Measurements from ENCODE around the gene CLNK. TPM values are rescaled to one million over a fixed set of nuclear protein-coding genes. Genes with fewer than 3 reads are reported as not detected.
A peak's percentile ranks its signal among the peaks of the same experiment; 100 is the strongest.

The CLNK gene
- total and polyA plus RNA-seq, 2 of the 13 experiments (the other 11 are each of a cell fraction or from before 2014, with no cell fraction given) = not detected

- TF ChIP-seq AHDC1 (CRISPR knock-in tag; IDR thresholded peaks at IDR 0.05; ENCODE audit: borderline replicate concordance) (no peak), NAIF1 (CRISPR knock-in tag; IDR thresholded peaks at IDR 0.05; ENCODE audit: borderline replicate concordance) (no peak), ZNF782 (CRISPR knock-in tag; IDR thresholded peaks at IDR 0.05; ENCODE audit: borderline replicate concordance) (no peak), ZNF841 (CRISPR knock-in tag; IDR thresholded peaks at IDR 0.05; ENCODE audit: borderline replicate concordance) (no peak), PITX1 (CRISPR knock-in tag; IDR thresholded peaks at IDR 0.05) (no peak), TFDP1 (CRISPR knock-in tag; IDR thresholded peaks at IDR 0.05; ENCODE audit: borderline replicate concordance) (peak; percentile 21; the same call in 1 of the 2 replicates), RAD21 (CRISPR knock-in tag; IDR thresholded peaks at IDR 0.05) (peak; percentile 43; the same call in 1 of the 2 replicates), SOX5 (CRISPR knock-in tag; IDR thresholded peaks at IDR 0.05; ENCODE audit: borderline replicate concordance) (no peak), GABPB1 (CRISPR knock-in tag; IDR thresholded peaks at IDR 0.05) (peak; percentile 33; the same call in 1 of the 2 replicates), ZNF768 (CRISPR knock-in tag; IDR thresholded peaks at IDR 0.05) (peak; percentile 93), TFE3 (CRISPR knock-in tag; IDR thresholded peaks at IDR 0.05) (no peak), ZNF644 (CRISPR knock-in tag; IDR thresholded peaks at IDR 0.05; ENCODE audit: low read depth) (no peak), MAX (IDR thresholded peaks at IDR 0.05) (peak; percentile 14; the same call in 1 of the 2 replicates), CTCF (CRISPR knock-in tag; IDR thresholded peaks at IDR 0.05) (peak; percentile 57), SPEN (CRISPR knock-in tag; IDR thresholded peaks at IDR 0.05; ENCODE audit: low read depth) (0 out of 2 replicates have a peak, but pooled peaks have one; percentile 11), HNRNPL (IDR thresholded peaks at IDR 0.05; ENCODE audit: low read depth, low read length) (no peak), NR2C2 (CRISPR knock-in tag; IDR thresholded peaks at IDR 0.05; ENCODE audit: borderline replicate concordance) (no peak)
Measured at GRCh38 chr4:10461091-10461849, 223.3 kb downstream of the CLNK start (continued).
